DMS153 (cell line): ENCODE data around the gene EHMT2.
"Not testable (repeated sequence)": the region's sequence is repeated elsewhere in the genome, so short reads cannot be mapped to it uniquely, and the experiment has no call there.

Source experiments
- DNase-seq: peaks from one replicate; lab custom pipeline; 2025; lab: John Stamatoyannopoulos, UW

The EHMT2 gene

DNA sequence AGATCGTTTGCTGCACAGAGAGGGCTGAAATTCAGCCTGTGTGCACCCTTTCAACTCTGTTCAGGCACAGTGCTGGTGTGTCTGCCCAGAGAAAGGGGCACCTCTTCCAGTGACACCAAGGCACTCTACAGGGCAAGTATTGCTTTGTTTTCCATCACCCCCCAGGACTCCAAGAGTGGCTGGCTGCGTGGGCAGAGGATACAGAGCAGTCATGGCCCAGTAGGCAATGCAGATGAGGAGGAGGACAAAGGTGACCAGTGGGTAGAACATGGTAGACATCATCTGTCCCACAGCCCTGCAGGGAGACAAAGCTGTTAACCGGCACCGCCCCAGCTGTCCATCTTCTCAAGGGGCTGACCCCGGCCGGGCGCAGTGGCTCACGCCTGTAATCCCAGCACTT, 28.2 kb downstream of the EHMT2 start:
- DNase-seq: no peak

DNA sequence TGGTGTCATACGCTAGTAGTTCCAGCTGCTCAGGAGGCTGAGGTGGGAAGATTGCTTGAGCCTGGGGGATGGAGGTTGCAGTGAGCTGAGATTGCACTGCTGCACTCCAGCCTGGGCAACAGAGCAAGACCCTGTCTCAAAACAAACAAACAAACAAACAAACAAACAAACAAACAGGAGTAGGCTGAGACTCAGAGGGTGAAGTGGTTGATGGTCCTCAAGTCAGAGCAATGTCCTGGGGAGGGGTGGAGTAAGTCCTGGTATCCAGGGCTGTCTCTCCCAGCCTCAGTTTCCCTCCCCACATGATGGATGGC, 28.9 kb downstream of the EHMT2 start:
- not testable (repeated sequence) for DNase-seq

DNA sequence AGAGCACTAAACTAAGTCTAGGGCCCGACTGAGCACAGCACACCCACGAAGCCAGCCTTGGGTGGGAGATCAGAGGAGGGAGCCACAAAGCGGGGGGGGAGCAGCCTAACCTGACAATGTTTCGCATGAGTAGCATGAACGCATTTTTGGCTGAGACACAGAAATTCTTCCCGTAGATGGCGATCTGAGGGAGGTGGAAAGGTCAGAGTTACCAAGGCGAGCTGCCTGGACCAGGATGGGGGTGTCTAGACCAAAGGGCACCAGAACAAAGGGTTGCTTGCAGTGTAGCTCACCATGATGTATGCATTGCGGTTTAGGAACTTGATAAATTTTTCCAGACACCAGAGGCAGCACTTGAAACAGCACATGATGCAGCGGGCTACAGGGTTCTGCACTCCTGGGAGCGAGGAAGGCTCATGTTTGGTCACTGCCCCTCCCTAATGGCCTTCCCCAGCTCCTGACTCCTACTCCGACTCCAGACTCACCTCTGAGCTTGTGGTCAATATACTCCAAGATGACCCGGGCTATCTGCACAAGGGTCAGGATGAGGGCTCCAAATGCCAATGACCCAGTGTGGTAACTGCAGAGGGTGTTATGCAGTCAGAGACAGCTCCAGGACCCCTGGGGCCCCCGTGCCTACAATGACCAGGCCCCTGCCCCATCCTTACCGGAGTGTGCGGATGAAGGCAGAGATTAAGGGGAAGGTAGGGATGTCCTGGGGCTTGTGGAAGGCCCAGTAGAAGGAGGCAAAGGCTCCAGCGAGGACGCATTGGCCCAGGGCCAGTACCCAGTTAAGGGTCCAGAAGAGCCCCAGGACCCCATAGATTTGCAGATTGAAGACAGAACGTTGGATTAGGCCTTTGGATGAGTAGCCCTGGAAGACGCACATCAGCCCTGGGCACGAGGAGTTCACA, 32.0 kb downstream of the EHMT2 start:
- DNase-seq: no peak

DNA sequence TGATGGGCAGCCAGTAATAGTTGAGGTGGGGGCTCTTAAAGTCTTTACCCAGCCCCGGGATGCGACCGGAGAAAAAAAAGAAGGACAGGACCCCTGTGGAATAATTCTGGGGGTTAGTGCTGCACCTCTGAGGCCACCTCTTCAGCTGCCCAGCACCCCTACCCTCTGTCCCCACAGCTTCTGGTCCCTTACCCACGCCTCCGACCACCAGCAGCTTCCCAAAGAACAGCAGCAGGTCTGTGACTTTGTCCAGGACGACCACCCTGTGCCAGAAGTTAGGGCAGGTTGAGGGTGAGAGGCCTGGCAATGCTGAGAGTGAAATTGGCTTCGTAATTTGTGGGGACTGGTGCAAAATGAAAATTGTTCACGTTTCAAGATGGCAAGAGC, 32.7 kb downstream of the EHMT2 start:
- DNase-seq: no peak

DNA sequence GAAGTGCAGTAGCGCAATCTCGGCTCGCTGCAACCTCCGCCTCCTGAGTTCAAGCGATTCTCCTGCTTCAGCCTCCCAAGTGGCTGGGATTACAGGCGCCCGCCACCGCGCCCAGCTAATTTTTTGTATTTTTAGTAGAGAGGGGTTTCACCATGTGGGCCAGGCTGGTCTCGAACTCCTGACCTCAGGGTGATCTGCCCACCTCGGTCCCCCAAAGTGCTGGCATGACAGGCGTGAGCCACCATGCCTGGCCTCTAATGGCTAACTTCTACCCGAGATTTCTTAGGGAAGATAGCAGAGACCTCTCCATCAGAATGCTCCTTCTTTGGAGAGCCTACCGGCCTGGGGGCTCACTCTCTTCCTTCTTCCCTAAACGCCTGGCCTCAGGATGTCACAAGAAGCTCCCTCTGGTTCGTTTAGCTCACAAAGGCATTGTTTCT, 33.4 kb downstream of the EHMT2 start:
- DNase-seq: not testable (repeated sequence)

DNA sequence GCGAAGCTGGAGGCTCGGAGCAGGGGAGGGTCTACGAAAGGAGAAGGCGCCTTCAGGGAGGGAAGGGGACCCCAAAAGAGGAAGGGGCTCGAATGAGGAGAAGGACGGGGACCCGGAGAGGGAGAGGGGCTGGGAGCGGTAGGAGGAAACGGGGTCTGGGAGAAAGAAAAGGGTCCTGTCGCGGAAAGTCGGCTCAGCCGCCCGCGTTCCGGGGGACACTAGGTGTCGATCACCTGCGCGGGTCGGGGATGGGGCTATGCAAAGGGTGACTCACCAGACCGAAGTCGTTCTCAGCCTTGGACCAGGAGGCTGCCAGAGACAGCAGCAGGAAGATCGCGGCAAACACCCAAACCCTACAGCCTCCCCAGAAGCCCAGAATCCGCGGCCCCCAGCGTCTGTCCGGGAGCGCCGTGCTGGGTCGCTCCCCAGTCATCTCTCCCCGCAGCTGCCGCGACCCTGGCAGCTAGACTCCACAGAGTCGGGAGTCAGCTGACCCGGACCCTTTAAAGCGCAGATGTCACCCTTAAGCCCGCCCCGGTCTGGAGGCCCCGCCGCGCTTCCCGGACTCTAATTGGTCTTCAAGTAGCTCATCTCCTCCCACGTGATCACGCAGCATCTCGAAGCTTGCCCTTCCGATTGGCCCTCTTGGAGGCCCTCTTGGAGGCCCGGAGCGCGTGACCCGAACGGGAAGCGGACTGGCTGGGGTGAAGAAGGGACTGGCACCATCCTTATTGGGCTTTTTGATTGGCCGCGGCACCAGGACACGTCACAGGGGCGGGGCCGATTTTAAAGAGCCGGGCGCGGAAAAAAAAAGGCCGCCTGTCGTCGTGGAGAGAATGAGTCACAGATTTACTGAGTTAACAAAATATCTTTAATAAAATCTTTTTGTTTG, 34.9 kb downstream of the EHMT2 start, which contains the start of gene NEU1:
NEU1 (minus strand) TSS at position 478 of the 892 bp plus-strand sequence; CDS start at position 433, 45 bp downstream.
- peak; percentile 100 for DNase-seq

DNA sequence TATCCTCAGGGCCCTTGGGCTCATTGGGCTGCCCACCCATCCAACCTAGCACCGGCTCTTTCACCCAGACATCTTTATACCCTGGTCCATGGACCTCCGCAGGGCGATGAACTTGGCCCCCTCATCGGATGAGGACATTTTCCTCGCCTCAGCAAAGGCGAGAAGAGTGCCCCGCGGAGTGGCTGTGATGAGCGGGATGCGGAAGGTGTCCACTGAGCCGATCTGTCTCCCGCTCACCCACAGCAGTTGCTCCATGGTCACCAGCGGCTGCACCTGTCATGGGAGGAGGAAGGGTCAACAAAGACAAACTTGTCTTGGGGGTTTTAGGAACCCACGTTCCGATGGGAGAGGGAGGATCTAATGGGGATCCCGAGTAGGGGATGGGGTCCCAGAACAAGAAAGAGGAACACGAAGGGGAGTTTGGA, 35.6 kb downstream of the EHMT2 start:
- DNase-seq: no peak

DNA sequence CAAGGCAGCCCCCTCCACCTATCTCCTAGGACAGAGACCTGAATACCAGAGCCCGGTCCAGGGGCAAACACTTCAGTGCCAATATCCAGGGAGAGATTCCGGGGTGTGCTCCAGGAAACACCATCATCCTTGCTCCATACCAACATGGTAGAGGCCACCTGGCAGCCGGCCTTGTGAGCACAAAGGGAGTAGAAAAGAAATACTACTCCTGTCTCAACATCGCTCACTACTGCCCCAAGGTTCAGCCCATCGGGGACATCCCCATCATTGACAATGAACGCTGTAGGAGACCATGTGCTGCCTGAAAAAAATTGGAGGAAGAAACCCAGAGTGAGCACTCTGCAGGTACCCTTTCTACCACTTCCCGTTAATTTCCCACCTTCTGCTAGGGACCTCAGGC, 36.3 kb downstream of the EHMT2 start:
- DNase-seq: no peak

DNA sequence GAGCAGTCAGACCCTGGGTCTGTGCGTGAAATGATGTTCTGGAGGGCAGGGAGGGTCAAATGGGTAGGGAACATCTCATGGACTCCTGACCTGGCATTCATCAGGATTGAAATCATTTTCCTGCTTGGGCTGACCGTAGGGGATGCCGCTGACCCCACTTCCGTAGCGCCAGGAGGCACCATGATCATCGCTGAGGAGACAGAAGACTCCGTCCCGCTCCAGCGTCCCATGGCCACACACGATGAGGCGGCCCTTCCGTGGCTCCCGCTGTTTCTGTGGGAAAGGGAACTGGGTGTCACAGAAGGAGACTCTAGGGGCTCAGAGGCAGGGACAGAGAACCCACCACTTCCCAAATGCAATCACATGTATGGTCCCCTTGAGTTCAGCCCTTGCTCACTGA, 37.1 kb downstream of the EHMT2 start:
- no peak for DNase-seq

DNA sequence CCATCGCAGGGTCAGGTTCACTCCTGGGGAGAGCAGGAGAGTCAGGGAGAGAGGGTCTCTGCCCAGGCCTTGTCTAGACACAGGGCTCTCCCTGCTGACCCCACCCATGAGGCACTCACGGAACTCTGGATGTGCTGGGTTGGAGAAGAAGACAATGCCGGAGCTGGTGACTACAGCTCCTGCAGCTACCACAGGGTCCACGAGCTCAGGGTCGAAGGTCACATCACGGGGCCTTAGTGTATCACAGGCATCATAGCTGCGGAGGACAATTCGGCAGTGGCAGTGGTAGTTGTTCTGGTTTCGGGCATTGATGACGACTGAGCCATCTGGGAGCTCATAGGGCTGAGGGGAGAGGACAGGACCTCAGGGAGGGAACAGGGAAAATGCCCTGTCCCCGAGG, 37.6 kb downstream of the EHMT2 start:
- DNase-seq: no peak

DNA sequence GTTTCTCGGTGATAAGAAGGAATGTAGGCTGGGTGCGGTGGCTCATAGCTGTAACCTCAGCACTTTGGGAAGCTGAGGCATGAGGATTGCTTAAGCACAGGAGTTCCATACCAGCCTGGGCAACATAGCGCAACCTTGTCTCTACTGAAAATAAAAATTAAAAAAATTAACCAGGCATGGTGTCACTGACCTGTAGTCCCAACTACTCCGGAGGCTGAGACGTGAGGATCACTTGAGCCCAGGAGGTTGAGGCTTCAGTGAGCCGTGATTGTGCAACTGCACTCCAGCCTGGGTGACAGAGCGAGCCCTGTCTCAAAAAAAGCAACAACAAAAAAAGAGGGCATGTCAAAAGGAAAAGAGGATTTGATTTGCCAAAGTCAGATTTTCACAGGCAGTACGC, 38.8 kb downstream of the EHMT2 start:
- DNase-seq: no peak

DNA sequence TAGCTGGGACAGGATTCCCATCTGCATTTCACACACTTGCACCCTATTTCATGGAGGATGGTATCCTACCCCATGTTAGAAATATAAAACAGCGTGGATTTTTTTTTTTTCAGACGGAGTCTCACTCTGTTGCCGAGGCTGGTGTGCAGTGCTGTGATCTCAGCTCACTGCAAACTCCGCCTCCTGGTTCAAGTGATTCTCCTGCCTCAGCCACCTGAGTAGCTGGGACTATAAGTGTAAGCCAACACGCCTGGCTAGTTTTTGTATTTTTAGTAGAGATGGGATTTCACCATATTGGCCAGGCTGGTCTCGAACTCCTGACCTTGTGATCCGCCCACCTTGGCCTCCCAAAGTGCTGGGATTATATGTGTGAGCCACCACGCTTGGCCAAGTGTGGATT, 39.7 kb downstream of the EHMT2 start:
- not testable (repeated sequence) for DNase-seq

DNA sequence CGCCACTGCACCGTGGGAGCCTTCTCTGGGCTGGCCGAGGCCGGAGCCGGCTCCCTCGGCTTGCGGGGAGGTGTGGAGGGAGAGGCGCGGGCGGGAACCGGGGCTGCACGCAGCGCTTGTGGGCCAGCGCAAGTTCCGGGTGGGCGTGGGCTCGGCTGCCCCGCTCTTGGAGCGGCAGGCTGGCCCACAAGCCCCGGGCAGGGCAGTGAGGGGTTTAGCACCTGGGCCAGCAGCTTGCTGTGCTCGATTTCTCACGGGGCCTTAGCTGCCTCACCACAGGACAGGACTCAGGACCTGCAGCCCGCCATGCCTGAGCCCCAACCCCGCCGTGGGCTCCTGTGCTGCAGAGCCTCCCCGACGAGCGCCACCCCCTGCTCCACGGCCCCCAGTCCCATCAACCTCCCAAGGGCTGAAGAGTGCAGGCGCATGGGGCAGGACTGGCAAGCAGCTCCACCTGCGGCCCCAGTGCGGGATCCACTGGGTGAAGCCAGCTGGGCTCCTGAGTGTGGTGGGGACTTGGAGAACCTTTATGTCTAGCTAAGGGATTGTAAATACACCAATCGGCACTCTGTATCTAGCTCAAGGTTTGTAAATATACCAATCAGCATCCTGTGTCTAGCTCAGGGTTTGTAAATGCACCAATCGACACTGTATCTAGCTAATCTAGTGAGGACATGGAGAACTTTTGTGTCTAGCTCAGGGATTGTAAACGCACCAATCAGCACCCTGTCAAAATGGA, 45.3 kb downstream of the EHMT2 start:
- not testable (repeated sequence) for DNase-seq

DNA sequence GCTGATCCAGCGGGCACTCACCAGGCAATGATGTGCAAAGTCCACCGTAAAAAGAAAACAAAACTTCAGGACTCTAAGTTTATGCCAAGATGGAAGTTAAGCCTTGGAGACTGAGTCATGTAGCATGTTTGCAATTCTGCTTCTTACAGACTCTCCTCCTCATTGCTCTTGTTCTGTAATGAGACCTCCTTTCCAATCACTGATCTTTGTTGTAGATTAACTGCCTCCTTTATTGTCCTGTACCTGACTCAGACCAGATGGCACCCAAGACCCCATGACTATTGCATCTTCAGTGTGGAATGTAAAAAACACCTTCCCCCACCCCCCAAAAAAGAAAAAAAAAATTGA, 46.0 kb downstream of the EHMT2 start:
- DNase-seq: no peak

DNA sequence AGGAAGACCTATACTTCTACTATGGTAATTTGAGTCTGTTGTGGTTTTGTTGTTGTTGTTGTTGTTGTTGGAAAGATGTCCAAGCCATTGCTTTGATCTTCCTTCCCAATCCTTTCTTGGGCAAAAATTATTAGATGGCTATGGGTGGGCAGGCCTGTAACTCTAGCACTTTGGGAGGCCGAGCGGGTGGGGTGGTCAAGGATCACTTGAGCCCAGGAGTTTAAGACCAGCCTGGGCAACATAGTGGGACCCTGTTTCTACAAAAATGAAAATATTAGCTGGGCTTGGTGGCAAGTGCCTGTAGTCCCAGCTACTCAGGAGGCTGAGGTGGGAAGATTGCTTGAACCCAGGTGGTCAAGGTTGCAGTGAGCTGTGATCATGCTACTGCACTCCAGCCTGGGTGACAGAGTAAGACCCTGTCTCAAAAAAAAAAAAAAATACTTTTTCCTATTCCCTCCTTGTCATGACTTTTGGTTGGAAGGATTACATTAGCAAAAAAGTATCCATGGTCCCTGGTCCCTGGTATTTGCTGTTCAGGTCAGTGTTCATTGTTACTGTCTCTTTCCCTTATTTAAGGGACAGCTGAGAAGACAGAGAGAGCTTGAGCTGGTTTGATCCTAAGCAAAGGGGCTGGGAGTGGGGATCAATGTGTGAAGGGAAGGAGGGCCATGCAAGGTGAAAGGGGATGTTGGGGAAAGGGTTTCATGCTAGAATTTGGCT, 46.6 kb downstream of the EHMT2 start:
- DNase-seq: no peak

DNA sequence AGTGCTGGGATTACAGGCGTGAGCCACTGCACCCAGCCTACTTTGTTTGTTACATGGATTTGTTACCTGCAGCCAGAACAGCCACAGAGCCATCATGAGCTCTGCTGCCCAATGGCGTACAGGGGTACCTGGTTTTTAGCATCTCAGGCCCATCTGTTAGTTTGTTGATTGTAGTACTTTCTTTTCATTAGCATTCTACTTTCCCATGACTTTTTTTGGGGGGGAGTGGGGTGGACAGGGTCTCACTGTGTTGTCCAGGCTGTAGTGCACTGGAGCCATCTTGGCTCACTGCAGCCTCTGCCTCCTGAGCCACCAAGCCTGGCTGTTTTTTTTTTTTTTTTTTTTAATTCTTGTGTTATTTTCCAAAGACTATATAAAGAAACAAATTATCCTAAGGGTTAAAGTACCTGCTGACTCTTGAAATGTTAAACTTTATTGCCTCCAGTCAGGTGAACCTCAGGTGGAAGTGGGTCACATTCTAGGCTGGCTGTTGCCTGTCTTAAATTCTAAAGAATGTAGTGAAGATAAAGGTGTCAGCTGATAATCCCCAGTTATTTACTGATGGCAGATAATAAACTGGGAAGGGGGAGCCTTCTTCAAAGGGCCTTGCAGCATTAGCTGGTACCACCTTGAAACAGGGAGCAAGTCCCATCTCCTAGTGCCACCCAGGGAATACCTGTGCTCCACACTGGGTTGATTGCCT, 50.1 kb downstream of the EHMT2 start:
- DNase-seq: no peak

DNA sequence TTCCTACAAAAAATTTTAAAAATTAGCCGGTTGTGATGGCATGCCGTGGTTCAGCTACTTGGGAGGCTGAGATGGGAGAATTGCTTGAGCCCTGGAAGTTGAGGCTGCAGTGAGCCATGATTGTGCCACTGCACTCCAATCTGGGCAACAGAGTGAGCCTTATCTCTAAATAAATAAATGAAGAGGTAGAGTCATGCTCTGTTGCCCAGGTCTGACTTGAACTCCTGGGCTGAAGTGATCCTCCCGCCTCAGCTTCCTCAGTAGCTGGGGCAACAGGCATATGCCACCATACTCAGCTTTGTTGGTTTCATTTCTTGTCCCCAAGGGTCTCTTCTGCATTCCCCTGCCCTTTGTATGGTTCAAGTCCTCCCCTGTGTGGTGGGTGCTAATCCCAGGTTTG, 53.0 kb downstream of the EHMT2 start:
- no peak for DNase-seq

DNA sequence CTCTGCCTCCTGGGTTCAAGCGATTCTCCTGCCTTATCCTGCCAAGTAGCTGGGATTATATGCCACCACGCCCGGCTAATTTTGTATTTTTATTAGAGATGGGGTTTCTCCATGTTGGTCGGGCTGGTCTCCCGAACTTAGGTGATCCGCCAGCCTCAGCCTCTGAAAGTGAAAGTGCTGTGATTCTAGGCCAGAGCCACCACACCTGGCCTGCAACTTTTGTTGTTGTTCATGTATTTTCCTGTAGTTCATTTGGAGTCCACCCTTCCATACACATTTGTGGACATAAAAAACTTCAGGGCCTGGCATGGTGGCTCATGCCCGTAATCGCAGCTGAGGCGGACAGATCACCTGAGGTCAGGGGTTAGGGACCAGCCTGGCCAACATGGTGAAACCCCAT, 55.4 kb downstream of the EHMT2 start:
- no peak for DNase-seq

DNA sequence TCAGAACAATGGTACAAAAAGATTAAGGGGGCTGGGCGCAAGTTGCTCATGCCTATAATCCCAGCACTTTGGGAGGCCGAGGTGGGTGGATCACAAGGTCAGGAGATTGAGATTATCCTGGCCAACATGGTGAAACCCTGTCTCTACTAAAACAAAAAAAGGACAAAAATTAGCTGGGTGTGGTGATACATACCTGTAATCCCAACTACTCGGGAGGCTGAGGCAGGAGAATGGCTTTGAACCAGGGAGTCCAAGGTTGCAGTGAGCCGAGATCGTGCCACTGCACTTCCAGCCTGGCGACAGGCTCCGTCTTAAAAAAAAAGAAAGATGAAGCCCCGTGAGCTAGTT, 57.7 kb downstream of the EHMT2 start:
- not testable (repeated sequence) for DNase-seq

DNA sequence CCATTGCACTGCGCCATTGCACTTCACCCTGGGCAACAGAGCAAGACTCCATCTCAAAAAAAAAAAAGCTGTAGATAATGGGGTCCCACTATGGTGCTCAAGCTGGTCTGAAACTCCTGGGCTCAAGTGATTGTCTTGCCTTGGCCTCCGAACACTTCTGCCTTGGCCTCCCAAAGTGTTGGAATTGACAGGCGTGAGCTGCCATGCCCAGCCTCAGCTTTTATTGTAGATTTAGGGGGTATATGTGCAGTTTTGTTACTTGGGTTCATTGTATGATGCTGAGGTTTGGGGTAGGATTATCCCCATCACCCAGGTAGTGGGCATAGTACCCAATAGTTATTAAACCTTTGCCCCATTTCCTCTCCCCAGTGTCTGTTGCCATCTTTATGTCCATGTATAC, 58.5 kb downstream of the EHMT2 start:
- DNase-seq: no peak

DNA sequence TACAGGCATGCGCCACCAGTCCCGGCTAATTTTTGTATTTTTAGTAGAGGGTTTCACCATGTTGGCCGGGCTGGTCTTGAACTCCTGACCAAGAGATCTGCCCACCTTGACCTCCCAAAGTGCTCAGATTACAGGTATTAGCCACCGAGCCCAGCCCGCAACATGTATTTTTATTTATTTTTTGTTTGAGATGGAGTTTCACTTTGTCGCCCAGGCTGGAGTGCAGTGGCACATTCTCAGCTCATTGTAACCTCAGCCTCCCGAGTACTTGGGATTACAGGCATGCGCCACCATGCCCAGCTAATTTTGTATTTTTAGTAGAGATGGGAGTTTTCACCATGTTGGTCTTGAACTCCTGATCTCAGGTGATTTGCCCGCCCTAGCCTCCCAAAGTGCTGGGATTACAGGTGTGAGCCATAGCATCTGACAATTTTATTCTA, 59.4 kb downstream of the EHMT2 start:
- DNase-seq: not testable (repeated sequence)
